HS-27A (cell line): Measurements from ENCODE around the gene FARS2.

Source experiments
- DNase-seq: peaks from one replicate; pipeline ENCODE4 v3.0.0-alpha.2; 2012; ENCODE audit warnings: low read depth, missing footprints

Gene FARS2

GRCh38 chr6:5731435-5731834 is 470.1 kb downstream of the FARS2 start:
- no peak for DNase-seq

- DNase-seq, result no peak
Observed at GRCh38 chr6:5732496-5732895, 471.2 kb downstream of the FARS2 start.

GRCh38 chr6:5736016-5736738 is 474.9 kb downstream of the FARS2 start:
- no peak for DNase-seq

- DNase-seq, result no peak
Observed at GRCh38 chr6:5737460-5737859, 476.1 kb downstream of the FARS2 start.

GRCh38 chr6:5738211-5738610 is 476.9 kb downstream of the FARS2 start:
- DNase-seq, result no peak

GRCh38 chr6:5744497-5744896 is 483.2 kb downstream of the FARS2 start:
- DNase-seq, result no peak

- no peak for DNase-seq
Observed at GRCh38 chr6:5745081-5745480, 483.8 kb downstream of the FARS2 start.

GRCh38 chr6:5746053-5746758 is 484.9 kb downstream of the FARS2 start:
- DNase-seq, result no peak

- DNase-seq, result no peak
Observed at GRCh38 chr6:5746759-5747130, 485.4 kb downstream of the FARS2 start.

GRCh38 chr6:5747379-5747778 is 486.1 kb downstream of the FARS2 start:
- DNase-seq, result no peak

GRCh38 chr6:5749016-5749650 is 487.8 kb downstream of the FARS2 start:
- DNase-seq, result no peak

- DNase-seq, result no peak
Observed at GRCh38 chr6:5749651-5750215, 488.4 kb downstream of the FARS2 start.

- no peak for DNase-seq
Observed at GRCh38 chr6:5751525-5752390, 490.4 kb downstream of the FARS2 start.

- no peak for DNase-seq
Observed at GRCh38 chr6:5752391-5752680, 491.0 kb downstream of the FARS2 start.

GRCh38 chr6:5753209-5753608 is 491.9 kb downstream of the FARS2 start:
- DNase-seq, result no peak

GRCh38 chr6:5754904-5755303 is 493.6 kb downstream of the FARS2 start:
- no peak for DNase-seq

- no peak for DNase-seq
Observed at GRCh38 chr6:5759571-5759970, 498.3 kb downstream of the FARS2 start.

- no peak for DNase-seq
Observed at GRCh38 chr6:5761370-5761769, 500.1 kb downstream of the FARS2 start.

GRCh38 chr6:5762561-5762968 is 501.3 kb downstream of the FARS2 start:
- no peak for DNase-seq

- DNase-seq, result no peak
Observed at GRCh38 chr6:5763407-5763806, 502.1 kb downstream of the FARS2 start.

- DNase-seq, result no peak
Observed at GRCh38 chr6:5763871-5764270, 502.6 kb downstream of the FARS2 start.

- DNase-seq, result no peak
Observed at GRCh38 chr6:5764401-5764955, 503.2 kb downstream of the FARS2 start.
